HCT116 (cell line): ENCODE measurements around the gene JCAD. TPM values are rescaled to one million over a fixed set of nuclear protein-coding genes. Genes with fewer than 3 reads are reported as not detected.

Experiments used
- ATAC-seq: fragments of 200-7000 bp; cut with Tn5 transposase; 2 replicates; pipeline ENCODE4 v1.9.1; 2020; ENCODE audit warnings: mild to moderate bottlenecking, moderate library complexity
- BruUV-seq: library from RNA; stranded (reverse); fragments of 400-500 nt; replicated peaks from 2 replicates; lab custom pipeline; 2021; lab: Mats Ljungman, UMichigan
- CTCF ChIA-PET: fragments of 300-600 bp; sonication (Branson Sonifier 250); formaldehyde crosslinking; loops from one replicate; lab custom pipeline; 2021; ENCODE audit warnings: antibody characterized with exemption; lab: Charles Lee
- POLR2A ChIA-PET: fragments of 300-600, 350-600 bp; sonication (Branson Sonifier 250); formaldehyde crosslinking; loops from one replicate; lab custom pipeline; 2021; ENCODE audit warnings: antibody characterized with exemption; lab: Charles Lee
- RAD21 ChIA-PET, 2 experiments: fragments of 300-600 bp; sonication (Branson Sonifier 250); formaldehyde crosslinking; loops; one replicate each; lab custom pipeline; 2023; ENCODE audit warnings: low total read pairs in 2 of 2; ENCODE audit not compliant: uncharacterized antibody in 2 of 2, unreplicated experiment in 2 of 2, low non-redundant PET in 1 of 2; lab: Charles Lee
- DNase-seq: peaks from one replicate; pipeline ENCODE4 v3.0.0-alpha.2; 2010; ENCODE audit warnings: low read depth, low spot score
- H2AFZ ChIP-seq: fragments of 200-600 bp; shearing (Covaris generic), sonication (generic); 2 replicates; pipeline ENCODE4 v1.6.1; 2017; ENCODE audit warnings: low read depth, mixed run types, mixed read lengths, antibody characterized with exemption, low read length; ENCODE audit not compliant: poor library complexity, severe bottlenecking
- H3K27ac ChIP-seq: 2 replicates; pipeline ENCODE4 v1.5.1; 2012; ENCODE audit warnings: low read depth, low read length
- H3K27me3 ChIP-seq: fragments of 200-600 bp; sonication (generic); 2 replicates; pipeline ENCODE4 v1.6.1; 2016; ENCODE audit warnings: mixed run types, low read length, mixed read lengths; ENCODE audit not compliant: insufficient read depth
- H3K36me3 ChIP-seq, 2 experiments: fragments of 200-500 bp in 1 of 2; fragments of 200-600 bp in 1 of 2; sonication (Bioruptor generic) in 1 of 2; sonication (generic) in 1 of 2; 2 replicates each; pipeline versions ENCODE4 v1.5.1 to v1.6.1; 2014 to 2016; ENCODE audit warnings: low read length in 2 of 2, inconsistent platforms in 1 of 2, mixed read lengths in 1 of 2, mixed run types in 1 of 2; ENCODE audit not compliant: insufficient read depth in 2 of 2, control insufficient read depth in 1 of 2
- H3K4me1 ChIP-seq, 2 experiments: fragments of 200-600 bp in 1 of 2; sonication (generic) in 1 of 2; 2 replicates each; pipeline versions ENCODE4 v1.5.1 to v1.6.1; 2012 to 2017; ENCODE audit warnings: low read length in 2 of 2, inconsistent platforms in 1 of 2, mild to moderate bottlenecking in 1 of 2, mixed read lengths in 1 of 2, mixed run types in 1 of 2, moderate library complexity in 1 of 2; ENCODE audit not compliant: insufficient read depth in 2 of 2, control insufficient read depth in 1 of 2
- H3K4me2 ChIP-seq: fragments of 200-600 bp; sonication (generic); 2 replicates; pipeline ENCODE4 v1.6.1; 2017; ENCODE audit warnings: mixed run types, low read length, mixed read lengths
- H3K4me3 ChIP-seq, 2 experiments: fragments of 200-600 bp in 1 of 2; sonication (generic) in 1 of 2; replicated peaks in 1 of 2; 2 replicates each; pipeline ENCODE4 v1.5.1; 2011 to 2016; ENCODE audit warnings: low read length in 2 of 2, control low read depth in 1 of 2, low read depth in 1 of 2, mild to moderate bottlenecking in 1 of 2, mixed read lengths in 1 of 2, mixed run types in 1 of 2
- H3K79me2 ChIP-seq: fragments of 200-600 bp; sonication (generic); 2 replicates; pipeline ENCODE4 v1.6.1; 2017; ENCODE audit warnings: mild to moderate bottlenecking, mixed run types, low read length, moderate library complexity, mixed read lengths; ENCODE audit not compliant: insufficient read depth
- H3K9ac ChIP-seq: fragments of 200-600 bp; sonication (generic); 2 replicates; pipeline ENCODE4 v1.6.1; 2016; ENCODE audit warnings: low read length, mixed read lengths
- H3K9me2 ChIP-seq: fragments of 200-600 bp; sonication (generic), shearing (Covaris generic); 2 replicates; pipeline ENCODE4 v1.6.1; 2017; ENCODE audit warnings: mixed run types, mild to moderate bottlenecking, moderate library complexity; ENCODE audit not compliant: insufficient read depth
- H3K9me3 ChIP-seq, 2 experiments: fragments of 200-500 bp in 1 of 2; fragments of 200-600 bp in 1 of 2; sonication (Bioruptor generic) in 1 of 2; sonication (generic) in 1 of 2; 2 replicates each; pipeline ENCODE4 v1.6.1; 2014 to 2017; ENCODE audit warnings: low read length in 2 of 2, mixed read lengths in 2 of 2, inconsistent platforms in 1 of 2, low read depth in 1 of 2, mild to moderate bottlenecking in 1 of 2, mixed run types in 1 of 2, moderate library complexity in 1 of 2; ENCODE audit not compliant: control insufficient read depth in 1 of 2, insufficient read depth in 1 of 2
- H4K20me1 ChIP-seq: fragments of 200-600 bp; sonication (generic), shearing (Covaris generic); 2 replicates; pipeline ENCODE4 v1.6.1; 2017; ENCODE audit warnings: mixed run types, mild to moderate bottlenecking, moderate library complexity; ENCODE audit not compliant: insufficient read depth
- CBX3 ChIP-seq: IDR thresholded peaks from 2 replicates; pipeline ENCODE4 v1.6.1; 2012; ENCODE audit warnings: low read depth
- CEBPB ChIP-seq: IDR thresholded peaks from 2 replicates; pipeline ENCODE4 v1.6.1; 2012; ENCODE audit warnings: low read depth
- ELF1 ChIP-seq: IDR thresholded peaks from 2 replicates; pipeline ENCODE4 v1.6.1; 2012; ENCODE audit warnings: low read depth, borderline replicate concordance
- EZH2phosphoT487 ChIP-seq: fragments of 200-600 bp; IDR thresholded peaks from 2 replicates; pipeline ENCODE4 v1.6.1; 2018; ENCODE audit warnings: antibody characterized with exemption, borderline replicate concordance
- FOSL1 ChIP-seq: IDR thresholded peaks from 2 replicates; pipeline ENCODE4 v1.6.1; 2012; ENCODE audit warnings: low read depth
- POLR2AphosphoS5 ChIP-seq: IDR thresholded peaks from 2 replicates; pipeline ENCODE4 v1.6.1; 2011; ENCODE audit warnings: mild to moderate bottlenecking, low read depth, low read length, moderate library complexity
- RAD21 ChIP-seq: IDR thresholded peaks from 2 replicates; pipeline ENCODE4 v1.6.1; 2012; ENCODE audit warnings: low read depth, mild to moderate bottlenecking
- SIN3A ChIP-seq: IDR thresholded peaks from 2 replicates; pipeline ENCODE4 v1.6.1; 2012; ENCODE audit warnings: low read depth
- SP1 ChIP-seq: IDR thresholded peaks from 2 replicates; pipeline ENCODE4 v1.6.1; 2012; ENCODE audit warnings: low read depth
- SRF ChIP-seq: IDR thresholded peaks from 2 replicates; pipeline ENCODE4 v1.6.1; 2012; ENCODE audit warnings: low read depth
- YY1 ChIP-seq: IDR thresholded peaks from 2 replicates; pipeline ENCODE4 v1.6.1; 2011; ENCODE audit warnings: low read length, low read depth, moderate library complexity, mild to moderate bottlenecking; ENCODE audit not compliant: insufficient replicate concordance; ENCODE audit errors: extremely low read depth
- ZNF274 ChIP-seq: fragments of 200-500 bp; sonication (Bioruptor generic); IDR thresholded peaks from 2 replicates; pipeline ENCODE4 v1.6.1; 2014; ENCODE audit warnings: mild to moderate bottlenecking, low read depth, low read length, inconsistent platforms
- intact Hi-C: fragments of 100-400 bp; cut with micrococcal nuclease; formaldehyde crosslinking; loops from 2 replicates; pipeline ENCODE4 v1.10.0; 2022
- total RNA-seq: library from RNA; stranded (reverse); gene quantifications from one replicate; pipeline ENCODE4 v1.2.1, GENCODE V29; 2021; ENCODE audit not compliant: unreplicated experiment
- TF ChIP-seq, protein P1 (sequence below): IDR thresholded peaks from 2 replicates; pipeline ENCODE4 v1.6.1; 2012
- TF ChIP-seq, protein P2 (sequence below): IDR thresholded peaks from 2 replicates; pipeline ENCODE4 v1.6.1; 2011; ENCODE audit warnings: mild to moderate bottlenecking, low read length, moderate library complexity; ENCODE audit not compliant: insufficient replicate concordance; ENCODE audit errors: extremely low read depth

The JCAD gene
- total RNA-seq, 1 experiment from 2014 or later, result 17.5 TPM

DNA sequence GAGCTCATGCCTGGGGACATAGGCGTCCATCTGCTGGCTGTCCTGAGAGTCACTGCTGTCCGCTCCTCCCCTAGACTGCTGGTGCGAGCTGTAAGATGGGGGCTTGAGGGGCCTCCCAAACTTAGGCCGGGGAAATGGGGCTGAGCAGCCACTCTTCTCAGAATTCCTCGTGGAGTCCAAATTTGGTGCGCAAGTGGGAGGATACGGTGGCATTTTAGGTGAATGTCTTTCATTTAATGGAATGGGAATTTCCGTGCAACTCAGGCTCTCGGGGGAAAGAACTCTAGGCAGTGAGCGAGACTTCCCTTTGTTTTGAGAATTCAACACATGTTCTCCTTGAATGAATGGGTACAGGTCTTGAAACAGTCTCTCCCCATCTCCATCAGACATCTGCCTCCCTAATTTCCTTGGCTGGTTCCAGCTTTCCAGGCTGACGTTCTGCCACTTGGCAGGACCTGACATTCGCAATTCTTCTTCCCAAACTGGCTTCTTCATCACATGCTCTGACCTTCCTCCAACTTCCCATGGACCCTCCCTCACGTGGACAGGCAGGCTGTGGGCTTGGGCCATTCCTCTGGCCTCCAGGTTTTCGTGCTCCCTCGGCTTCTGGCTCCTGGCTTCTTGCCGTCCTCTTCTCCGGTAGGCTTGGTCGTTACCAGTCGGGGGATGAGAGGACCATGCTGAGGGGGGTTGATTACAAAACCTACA is 30.1 kb downstream of the JCAD start:
- H3K27me3 ChIP-seq, result no peaks in the 10 kb centered on the region
- no peaks in the 10 kb centered on the region for H4K20me1 ChIP-seq
- H2AFZ ChIP-seq, result no peak overlapping the region
- no peak overlapping the region for H3K4me2 ChIP-seq
- intact Hi-C loops, result no loop called here
- DNase-seq, result no peak
- no peak overlapping the region for H3K27ac ChIP-seq
- H3K79me2 ChIP-seq, result no peaks in the 10 kb centered on the region
- H3K4me1 ChIP-seq, result no peaks in the 10 kb centered on the region
- RAD21 ChIA-PET, result no interaction called here
- H3K4me3 ChIP-seq, result no peak overlapping the region
- TF ChIP-seq SIN3A (no peak), SP1 (no peak), FOSL1 (no peak)
- TF ChIP-seq, all 23 proteins: peak for 0
- no TSS peak for BruUV-seq
- H3K36me3 ChIP-seq, result peaks cover 0 to 12% of the 10 kb centered on the region in 2 experiments; a peak in 2 of 4 replicates
- CTCF ChIA-PET, result no interaction called here
- POLR2A ChIA-PET, result no interaction called here
- no peak overlapping the region for H3K9ac ChIP-seq
- no peak for ATAC-seq
- no peaks in the 10 kb centered on the region for H3K9me2 ChIP-seq
- no peaks in the 10 kb centered on the region for H3K9me3 ChIP-seq

DNA sequence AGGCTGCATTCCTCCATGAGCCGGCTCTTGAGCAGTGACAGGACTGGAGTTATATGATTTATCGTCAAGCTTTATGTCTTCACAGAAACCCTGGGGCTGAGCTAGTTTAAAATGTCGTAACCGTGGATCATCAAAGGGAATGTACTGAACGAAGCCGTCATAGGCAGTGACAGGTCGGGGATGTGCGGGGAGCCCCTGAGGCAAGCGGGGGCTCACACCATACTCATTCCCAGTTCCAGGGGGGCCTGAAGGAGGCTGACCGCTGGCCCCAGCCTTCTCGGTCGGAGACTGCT is 30.7 kb downstream of the JCAD start:
- no peak for ATAC-seq
- TF ChIP-seq CEBPB, result no peak
- TF ChIP-seq RAD21, result no peak
- TF ChIP-seq CBX3, result no peak
- TF ChIP-seq, protein P1, sequence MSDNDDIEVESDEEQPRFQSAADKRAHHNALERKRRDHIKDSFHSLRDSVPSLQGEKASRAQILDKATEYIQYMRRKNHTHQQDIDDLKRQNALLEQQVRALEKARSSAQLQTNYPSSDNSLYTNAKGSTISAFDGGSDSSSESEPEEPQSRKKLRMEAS, result no peak
- TF ChIP-seq EZH2phosphoT487, result no peak
- TF ChIP-seq POLR2AphosphoS5, result no peak
- TF ChIP-seq, protein P2, sequence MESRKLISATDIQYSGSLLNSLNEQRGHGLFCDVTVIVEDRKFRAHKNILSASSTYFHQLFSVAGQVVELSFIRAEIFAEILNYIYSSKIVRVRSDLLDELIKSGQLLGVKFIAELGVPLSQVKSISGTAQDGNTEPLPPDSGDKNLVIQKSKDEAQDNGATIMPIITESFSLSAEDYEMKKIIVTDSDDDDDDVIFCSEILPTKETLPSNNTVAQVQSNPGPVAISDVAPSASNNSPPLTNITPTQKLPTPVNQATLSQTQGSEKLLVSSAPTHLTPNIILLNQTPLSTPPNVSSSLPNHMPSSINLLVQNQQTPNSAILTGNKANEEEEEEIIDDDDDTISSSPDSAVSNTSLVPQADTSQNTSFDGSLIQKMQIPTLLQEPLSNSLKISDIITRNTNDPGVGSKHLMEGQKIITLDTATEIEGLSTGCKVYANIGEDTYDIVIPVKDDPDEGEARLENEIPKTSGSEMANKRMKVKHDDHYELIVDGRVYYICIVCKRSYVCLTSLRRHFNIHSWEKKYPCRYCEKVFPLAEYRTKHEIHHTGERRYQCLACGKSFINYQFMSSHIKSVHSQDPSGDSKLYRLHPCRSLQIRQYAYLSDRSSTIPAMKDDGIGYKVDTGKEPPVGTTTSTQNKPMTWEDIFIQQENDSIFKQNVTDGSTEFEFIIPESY, result no peak
- TF ChIP-seq YY1, result no peak
- TF ChIP-seq ELF1, result no peak
- TF ChIP-seq ZNF274, result no peak
- no peak for TF ChIP-seq SRF

More for the DNA sequence above, 30.7 kb downstream of the JCAD start:
- no peaks in the 10 kb centered on the region for H4K20me1 ChIP-seq
- H3K9ac ChIP-seq, result no peak overlapping the region
- no peaks in the 10 kb centered on the region for H3K4me1 ChIP-seq
- H3K9me2 ChIP-seq, result no peaks in the 10 kb centered on the region
- H3K79me2 ChIP-seq, result no peaks in the 10 kb centered on the region
- no peak overlapping the region for H3K4me2 ChIP-seq
- POLR2A ChIA-PET, result interaction anchor here (0.5 kb wide), 1 partner anchor 39 kb away, joined by 3 read pairs; no protein-coding TSS in a partner anchor
- H3K36me3 ChIP-seq, result peaks cover 0 to 12% of the 10 kb centered on the region in 2 experiments; a peak in 2 of 4 replicates
- DNase-seq, result no peak
- intact Hi-C loops, result no loop called here
- RAD21 ChIA-PET, result no interaction called here
- no peak overlapping the region for H3K4me3 ChIP-seq
- CTCF ChIA-PET, result no interaction called here
- H3K9me3 ChIP-seq, result no peaks in the 10 kb centered on the region
- no peak overlapping the region for H3K27ac ChIP-seq
- no peaks in the 10 kb centered on the region for H3K27me3 ChIP-seq
- H2AFZ ChIP-seq, result no peak overlapping the region
- BruUV-seq, result no TSS peak
